Esophagus muscularis mucosa (tissue), 4 donors: Measurements from ENCODE around the gene MAD2L2. TPM values are rescaled to one million over a fixed set of nuclear protein-coding genes. Genes with fewer than 3 reads are reported as not detected.
A peak's percentile ranks its signal among the peaks of the same experiment; 100 is the strongest.

Experiments used
- DNase-seq: peaks from one replicate; pipeline ENCODE4 v3.0.0-alpha.2; 2017; ENCODE audit errors: extremely low spot score
- H3K27ac ChIP-seq, 4 donors: fragments of 200-600 bp; sonication (generic); replicated peaks in 1 of 4; 1 replicate in 3 of 4; 2 replicates in 1 of 4; pipeline ENCODE4 v1.5.1; 2016 to 2019; ENCODE audit warnings: mild to moderate bottlenecking in 1 of 4
- H3K27me3 ChIP-seq, 4 donors: fragments of 200-600 bp; sonication (generic); one replicate each; pipeline versions ENCODE4 v1.5.1 to v1.6.0; 2016 to 2019
- H3K36me3 ChIP-seq, 4 donors: fragments of 200-600 bp; sonication (generic); one replicate each; pipeline ENCODE4 v1.5.1; 2016 to 2019
- H3K4me1 ChIP-seq, 4 donors: fragments of 200-600 bp; sonication (generic); one replicate each; pipeline ENCODE4 v1.5.1; 2016 to 2019
- H3K4me3 ChIP-seq, 4 donors: fragments of 200-600 bp; sonication (generic); 1 replicate in 2 of 4; 2 replicates in 2 of 4; pipeline ENCODE4 v1.5.1; 2016 to 2019; ENCODE audit warnings: mild to moderate bottlenecking in 4 of 4, moderate library complexity in 1 of 4
- H3K9me3 ChIP-seq, 4 donors: fragments of 200-600 bp; sonication (generic); 1 replicate in 3 of 4; 2 replicates in 1 of 4; pipeline ENCODE4 v1.5.1; 2016 to 2019
- EP300 ChIP-seq: sonication (generic); formaldehyde crosslinking; IDR thresholded peaks from one replicate; pipeline ENCODE4 v1.6.1; 2017; ENCODE audit warnings: antibody characterized with exemption
- POLR2A ChIP-seq: fragments of 450-650 bp; IDR thresholded peaks from one replicate; pipeline ENCODE4 v1.6.1; 2017; ENCODE audit warnings: antibody characterized with exemption, moderate library complexity, mild to moderate bottlenecking, low read depth
- POLR2AphosphoS5 ChIP-seq, 2 donors: sonication (generic); formaldehyde crosslinking; IDR thresholded peaks; one replicate each; pipeline ENCODE4 v1.6.1; 2017; ENCODE audit warnings: antibody characterized with exemption in 2 of 2
- WGBS: methylation state at CpG from one replicate; pipeline ENCODE4 v1.1.5; 2018; 5-methylcytosine and 5-hydroxymethylcytosine counted together
- intact Hi-C: fragments of 100-400 bp; cut with DNase I; formaldehyde crosslinking; loops from one replicate; pipeline ENCODE4 v1.15.1; 2023
- total RNA-seq, 4 donors: library from RNA; depleted of rRNA; stranded (reverse); fragments of >200 nt; gene quantifications; one replicate each; pipeline versions ENCODE4 v1.1.0 to v1.2.1, GENCODE V29; 2016
- TF ChIP-seq, protein P1 (sequence below), 3 experiments: fragments of 200-600 bp in 2 of 3; fragments of 450-650 bp in 1 of 3; sonication (generic) in 2 of 3; IDR thresholded peaks; one replicate each; pipeline ENCODE4 v1.5.1; 2017 to 2019; ENCODE audit warnings: antibody characterized with exemption in 3 of 3, mild to moderate bottlenecking in 2 of 3, moderate library complexity in 1 of 3

Gene MAD2L2
- total RNA-seq, 4 donors from 2014 or later, result 31.6 to 51.7 (median 42.4) TPM

DNA sequence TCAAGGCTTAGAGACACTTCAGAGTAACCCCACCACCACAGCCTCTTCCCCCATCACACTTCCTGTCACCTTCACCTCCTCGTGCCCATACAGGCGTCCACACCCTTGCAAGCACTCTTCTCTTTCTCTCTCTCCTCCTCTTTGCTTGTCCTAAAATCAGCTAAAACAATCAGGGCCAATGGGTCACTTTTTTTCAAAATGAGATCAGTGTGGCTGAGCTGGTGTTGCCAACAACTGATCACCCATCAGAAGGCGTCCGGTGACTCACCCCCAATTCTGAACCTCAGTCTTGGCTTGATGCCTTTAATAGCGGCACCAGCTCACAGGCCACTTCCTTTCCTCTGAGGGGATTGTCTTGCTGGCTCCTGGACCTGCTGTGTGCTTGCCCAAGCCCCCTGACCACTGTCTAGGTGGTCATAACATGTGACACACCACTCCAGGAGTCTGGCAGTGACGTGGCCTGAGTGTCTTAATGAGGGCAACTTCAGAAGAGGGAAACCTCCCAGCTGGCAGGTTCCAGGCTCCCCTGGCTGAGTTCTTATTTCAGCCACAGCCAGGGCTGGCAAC is 12.2 kb upstream of the MAD2L2 start:
- Histone ChIP-seq H3K36me3 (no peaks in the 10 kb centered on the region), H3K9me3 (no peaks in the 10 kb centered on the region), H3K27ac (no peak overlapping the region), H3K27me3 (peaks cover 5 to 96% (median 30%) of the 10 kb centered on the region in 4 donors), H3K4me3 (no peak overlapping the region), H3K4me1 (peaks cover 8 to 34% (median 31%) of the 10 kb centered on the region in 4 donors)
- intact Hi-C loops, result no loop called here
- TF ChIP-seq, protein P1, sequence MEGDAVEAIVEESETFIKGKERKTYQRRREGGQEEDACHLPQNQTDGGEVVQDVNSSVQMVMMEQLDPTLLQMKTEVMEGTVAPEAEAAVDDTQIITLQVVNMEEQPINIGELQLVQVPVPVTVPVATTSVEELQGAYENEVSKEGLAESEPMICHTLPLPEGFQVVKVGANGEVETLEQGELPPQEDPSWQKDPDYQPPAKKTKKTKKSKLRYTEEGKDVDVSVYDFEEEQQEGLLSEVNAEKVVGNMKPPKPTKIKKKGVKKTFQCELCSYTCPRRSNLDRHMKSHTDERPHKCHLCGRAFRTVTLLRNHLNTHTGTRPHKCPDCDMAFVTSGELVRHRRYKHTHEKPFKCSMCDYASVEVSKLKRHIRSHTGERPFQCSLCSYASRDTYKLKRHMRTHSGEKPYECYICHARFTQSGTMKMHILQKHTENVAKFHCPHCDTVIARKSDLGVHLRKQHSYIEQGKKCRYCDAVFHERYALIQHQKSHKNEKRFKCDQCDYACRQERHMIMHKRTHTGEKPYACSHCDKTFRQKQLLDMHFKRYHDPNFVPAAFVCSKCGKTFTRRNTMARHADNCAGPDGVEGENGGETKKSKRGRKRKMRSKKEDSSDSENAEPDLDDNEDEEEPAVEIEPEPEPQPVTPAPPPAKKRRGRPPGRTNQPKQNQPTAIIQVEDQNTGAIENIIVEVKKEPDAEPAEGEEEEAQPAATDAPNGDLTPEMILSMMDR (IDR thresholded peaks at IDR 0.05), result no peak
- TF ChIP-seq POLR2A (no peak), EP300 (no peak), POLR2AphosphoS5 (IDR thresholded peaks at IDR 0.05) (no peak)
- no peak for DNase-seq
- WGBS, result 26% methylated on average over 6 of the region's 6 CpGs

DNA sequence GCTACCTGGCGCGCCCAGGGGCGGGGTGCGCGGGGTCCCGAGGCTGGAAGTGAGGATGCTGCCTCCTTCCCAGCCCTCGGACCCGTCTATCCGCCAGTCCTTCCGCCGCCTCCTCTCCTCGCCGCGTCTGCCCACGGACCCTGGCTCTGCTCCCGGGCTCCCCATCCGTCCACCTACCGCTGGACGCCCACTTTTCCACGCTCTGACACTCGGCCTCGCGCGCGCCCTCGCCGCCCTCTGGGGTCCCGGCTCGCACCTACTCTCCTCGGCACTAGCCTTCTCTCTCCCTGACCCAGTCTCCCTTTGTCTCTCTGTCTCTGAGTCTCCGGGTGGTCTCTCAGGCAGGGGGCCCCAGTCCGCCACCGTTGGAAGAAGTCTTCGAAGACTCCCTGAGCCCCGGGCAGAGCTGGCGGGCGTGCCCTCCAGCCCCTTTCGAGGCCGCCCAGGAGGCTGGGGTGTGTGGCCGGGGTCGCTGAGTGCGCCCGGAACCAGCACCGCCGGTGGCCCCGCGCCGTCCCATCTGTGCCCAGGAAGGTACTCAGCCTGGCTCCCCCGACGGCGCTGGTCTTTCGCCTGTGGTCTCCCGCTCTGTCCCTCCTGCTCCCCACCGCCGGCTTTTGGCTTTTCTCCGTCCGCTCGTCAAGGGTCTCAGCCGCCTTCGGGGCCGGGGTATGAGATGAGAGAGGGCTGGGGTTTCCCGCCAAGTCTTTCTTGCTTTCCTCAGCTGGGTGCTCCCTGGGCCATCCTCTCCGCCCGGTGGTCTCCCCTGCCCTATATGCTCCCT is 11.2 kb upstream of the MAD2L2 start:
- Histone ChIP-seq H3K27me3 (peaks cover 5 to 96% (median 30%) of the 10 kb centered on the region in 4 donors), H3K36me3 (no peaks in the 10 kb centered on the region), H3K4me1 (peaks cover 8 to 34% (median 31%) of the 10 kb centered on the region in 4 donors), H3K4me3 (peak overlapping the region; percentile 31 to 47 (median 40)), H3K9me3 (no peaks in the 10 kb centered on the region), H3K27ac (no peak overlapping the region)
- WGBS, result 6% methylated on average over 51 of the region's 64 CpGs
- no peak for DNase-seq
- intact Hi-C loops, result no loop called here
- TF ChIP-seq EP300, result no peak
- no peak for TF ChIP-seq POLR2AphosphoS5 (IDR thresholded peaks at IDR 0.05)
- TF ChIP-seq, protein P1 (IDR thresholded peaks at IDR 0.05), result no peak
- TF ChIP-seq POLR2A, result no peak

DNA sequence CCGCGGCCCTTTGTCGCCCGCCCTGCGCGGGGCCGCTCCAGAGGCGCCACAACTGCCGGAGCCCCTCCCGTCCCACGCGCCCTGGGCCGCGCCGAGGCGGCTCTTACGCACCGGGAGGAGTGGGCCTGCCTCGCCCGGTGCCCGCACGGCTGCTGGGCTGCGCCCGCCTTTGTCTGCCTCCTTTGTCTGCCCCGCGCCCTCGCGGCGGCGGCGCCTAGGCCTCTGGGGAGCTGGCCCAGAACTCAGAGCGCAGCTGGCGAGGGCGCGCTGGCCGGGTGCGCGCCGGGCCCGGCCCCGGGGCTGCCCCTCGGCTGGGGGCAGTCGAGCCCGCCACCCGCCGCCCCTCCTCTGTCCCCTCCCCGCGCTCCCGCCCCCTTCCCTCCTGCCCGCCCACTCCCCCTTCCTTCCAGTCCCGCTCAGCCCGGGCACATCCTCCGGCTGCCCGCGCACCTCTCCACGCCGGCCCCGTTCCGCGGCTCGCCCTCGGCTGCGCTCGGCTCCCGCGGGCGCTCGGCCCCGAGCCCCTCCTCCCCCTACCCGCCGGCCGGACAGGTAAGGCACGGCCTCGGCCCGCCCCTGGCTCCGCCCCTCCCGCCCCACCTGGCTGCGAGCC is 10.5 kb upstream of the MAD2L2 start, which contains the start of gene DRAXIN:
DRAXIN (plus strand) TSS at position 409 of the 613 bp plus-strand sequence. CDS start 14,549 bp downstream, outside the sequence.
- H3K4me3 ChIP-seq, result peak within 1 kb of the TSS; percentile 31 to 47 (median 40)
- no peak for TF ChIP-seq POLR2AphosphoS5 (IDR thresholded peaks at IDR 0.05)
- TF ChIP-seq POLR2A, result no peak
- TF ChIP-seq, protein P1 (IDR thresholded peaks at IDR 0.05), result no peak
- TF ChIP-seq EP300, result no peak
- 5% methylated on average over 4 of the region's 78 CpGs for WGBS

DNA sequence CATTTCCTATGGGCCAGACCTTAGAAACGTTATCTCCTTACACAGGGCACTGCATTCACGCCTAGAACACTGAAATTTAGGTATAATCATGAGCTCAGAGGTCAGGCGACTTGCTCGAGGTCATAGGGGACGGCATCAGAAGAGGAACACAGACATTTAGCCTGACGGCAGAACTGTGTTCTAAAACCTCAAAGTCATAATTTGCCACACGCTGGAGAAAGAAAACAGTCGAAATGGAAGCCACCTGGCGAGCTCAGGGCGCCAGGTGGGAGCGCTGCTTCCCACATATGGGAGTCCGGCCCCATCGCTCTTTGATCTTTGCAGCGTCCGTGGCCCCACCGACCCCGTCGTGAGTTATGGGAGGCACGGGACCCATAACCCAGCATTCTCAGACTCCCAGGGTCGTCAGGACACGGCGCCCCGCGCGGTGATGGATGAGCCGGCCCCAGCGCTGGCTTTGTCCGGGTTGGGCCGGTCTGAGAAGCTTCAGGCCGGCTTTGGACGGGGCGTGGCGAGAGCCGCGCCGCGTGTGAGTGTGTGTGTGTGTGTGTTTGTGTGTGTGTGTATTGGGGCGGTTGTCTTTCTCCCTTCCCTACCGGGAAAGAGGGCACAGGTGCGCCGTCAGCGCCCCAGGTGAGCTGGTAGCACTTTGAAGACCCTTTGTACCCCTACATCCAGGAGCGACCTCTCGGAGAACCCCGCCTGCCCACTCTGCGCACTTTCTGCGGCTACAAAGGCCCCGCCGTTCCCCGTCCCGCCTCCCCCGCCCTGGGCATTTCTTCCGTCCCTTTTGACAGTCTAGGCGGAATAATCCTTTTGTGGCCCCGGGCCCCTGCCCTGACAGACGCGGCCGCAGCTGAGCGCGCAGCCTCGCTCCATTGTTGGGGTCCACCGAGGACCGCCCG is 9.7 kb upstream of the MAD2L2 start:
- DNase-seq, result no peak
- peak overlapping the region; percentile 31 to 47 (median 40) for H3K4me3 ChIP-seq
- TF ChIP-seq POLR2AphosphoS5 (IDR thresholded peaks at IDR 0.05) (no peak), EP300 (no peak)
- TF ChIP-seq, protein P1 (IDR thresholded peaks at IDR 0.05), result no peak
- H3K27me3 ChIP-seq, result peaks cover 5 to 88% (median 30%) of the 10 kb centered on the region in 4 donors
- 13% methylated on average over 14 of the region's 64 CpGs for WGBS
- H3K9me3 ChIP-seq, result no peaks in the 10 kb centered on the region
- intact Hi-C loops, result no loop called here
- H3K36me3 ChIP-seq, result no peaks in the 10 kb centered on the region
- H3K27ac ChIP-seq, result no peak overlapping the region
- H3K4me1 ChIP-seq, result peaks cover 8 to 34% (median 31%) of the 10 kb centered on the region in 4 donors

More for the DNA sequence above, 10.5 kb upstream of the MAD2L2 start, which contains the start of gene DRAXIN:
- peaks cover 5 to 96% (median 30%) of the 10 kb centered on the region in 4 donors for H3K27me3 ChIP-seq
- intact Hi-C loops, result no loop called here
- no peaks in the 10 kb centered on the region for H3K36me3 ChIP-seq
- H3K27ac ChIP-seq, result no peak within 1 kb of the TSS
- H3K4me1 ChIP-seq, result peaks cover 8 to 34% (median 31%) of the 10 kb centered on the region in 4 donors
- H3K9me3 ChIP-seq, result no peaks in the 10 kb centered on the region
- no peak for DNase-seq
